Endothelial cell (in vitro differentiated cells): ENCODE results near the gene NQO1. TPM values are rescaled to one million over a fixed set of nuclear protein-coding genes. Genes with fewer than 3 reads are reported as not detected.

Experiments
- DNase-seq: peaks from one replicate; pipeline ENCODE4 v3.0.0; 2021; ENCODE audit warnings: low spot score
- H3K27ac Mint-ChIP-seq: one replicate; pipeline ENCODE4 v1.8.0; 2021; ENCODE audit warnings: mixed read lengths, inconsistent platforms; ENCODE audit not compliant: unreplicated experiment
- H3K27me3 Mint-ChIP-seq: one replicate; pipeline ENCODE4 v1.8.0; 2021; ENCODE audit warnings: mild to moderate bottlenecking, moderate library complexity, mixed read lengths, inconsistent platforms; ENCODE audit not compliant: unreplicated experiment
- H3K36me3 Mint-ChIP-seq: one replicate; pipeline ENCODE4 v1.8.0; 2021; ENCODE audit warnings: mild to moderate bottlenecking, low read depth, mixed read lengths, inconsistent platforms; ENCODE audit not compliant: unreplicated experiment
- H3K4me1 Mint-ChIP-seq: one replicate; pipeline ENCODE4 v1.8.0; 2021; ENCODE audit warnings: mild to moderate bottlenecking, mixed read lengths, inconsistent platforms; ENCODE audit not compliant: unreplicated experiment
- H3K4me3 Mint-ChIP-seq: one replicate; pipeline ENCODE4 v1.8.0; 2021; ENCODE audit warnings: mild to moderate bottlenecking, mixed read lengths, inconsistent platforms; ENCODE audit not compliant: unreplicated experiment
- H3K9me3 Mint-ChIP-seq: one replicate; pipeline ENCODE4 v1.8.0; 2021; ENCODE audit warnings: mixed read lengths, inconsistent platforms; ENCODE audit not compliant: unreplicated experiment
- CTCF ChIP-seq: fragments of 200-600 bp; sonication (generic); IDR thresholded peaks from one replicate; pipeline ENCODE4 v1.5.0; 2021; ENCODE audit warnings: antibody characterized with exemption; ENCODE audit not compliant: unreplicated experiment
- total RNA-seq: library from RNA; stranded (reverse); fragmentation: NEBNext Ultra II Directional; extraction: Animal tissue kit (Norgen Biotek cat#: 25700); gene quantifications from one replicate; pipeline ENCODE4 v1.2.1, GENCODE V29; 2021; ENCODE audit not compliant: unreplicated experiment

The NQO1 gene
- total RNA-seq, 1 donor from 2014 or later = 29.1 TPM

- H3K27ac Mint-ChIP-seq = no peak overlapping the region
- DNase-seq = no peak
- H3K27me3 Mint-ChIP-seq = no peaks in the 10 kb centered on the region
- H3K4me1 Mint-ChIP-seq = peaks cover 4% of the 10 kb centered on the region
- TF ChIP-seq CTCF = no peak
- no peak overlapping the region for H3K4me3 Mint-ChIP-seq
- H3K36me3 Mint-ChIP-seq = peaks cover 41% of the 10 kb centered on the region
- no peaks in the 10 kb centered on the region for H3K9me3 Mint-ChIP-seq
Measured at GRCh38 chr16:69748694-69749345, 22.5 kb upstream of the NQO1 start.

GRCh38 chr16:69747115-69747514, 20.8 kb upstream of the NQO1 start:
- DNase-seq = no peak
- no peak overlapping the region for H3K4me3 Mint-ChIP-seq
- H3K9me3 Mint-ChIP-seq = no peaks in the 10 kb centered on the region
- H3K27ac Mint-ChIP-seq = no peak overlapping the region
- H3K27me3 Mint-ChIP-seq = no peaks in the 10 kb centered on the region
- TF ChIP-seq CTCF = no peak
- no peaks in the 10 kb centered on the region for H3K4me1 Mint-ChIP-seq
- peaks cover 57% of the 10 kb centered on the region for H3K36me3 Mint-ChIP-seq

DNA sequence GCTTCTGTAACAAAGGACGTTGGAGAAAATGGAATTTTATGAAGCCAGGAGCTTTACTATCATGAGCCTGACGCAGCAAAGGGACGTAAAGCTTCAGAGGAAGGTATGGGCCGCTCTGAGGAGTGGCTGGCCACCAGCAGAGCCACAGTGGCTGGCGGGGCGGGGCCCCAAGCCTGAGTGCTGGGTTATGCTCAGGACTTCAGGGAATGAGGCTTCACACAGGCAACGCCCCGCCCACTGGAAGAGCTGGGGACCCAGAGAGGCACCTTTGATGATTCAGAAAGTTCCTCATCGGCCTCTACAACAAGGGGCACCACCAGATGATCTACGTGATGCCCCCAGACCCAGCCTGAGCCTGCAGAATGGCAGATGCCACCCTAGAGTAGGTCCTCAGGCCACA, 19.6 kb upstream of the NQO1 start:
- no peak for TF ChIP-seq CTCF
- Mint-ChIP-seq H3K36me3 (peaks cover 57% of the 10 kb centered on the region), H3K4me1 (no peaks in the 10 kb centered on the region), H3K9me3 (no peaks in the 10 kb centered on the region), H3K4me3 (no peak overlapping the region), H3K27me3 (no peaks in the 10 kb centered on the region), H3K27ac (no peak overlapping the region)
- DNase-seq = no peak

DNA sequence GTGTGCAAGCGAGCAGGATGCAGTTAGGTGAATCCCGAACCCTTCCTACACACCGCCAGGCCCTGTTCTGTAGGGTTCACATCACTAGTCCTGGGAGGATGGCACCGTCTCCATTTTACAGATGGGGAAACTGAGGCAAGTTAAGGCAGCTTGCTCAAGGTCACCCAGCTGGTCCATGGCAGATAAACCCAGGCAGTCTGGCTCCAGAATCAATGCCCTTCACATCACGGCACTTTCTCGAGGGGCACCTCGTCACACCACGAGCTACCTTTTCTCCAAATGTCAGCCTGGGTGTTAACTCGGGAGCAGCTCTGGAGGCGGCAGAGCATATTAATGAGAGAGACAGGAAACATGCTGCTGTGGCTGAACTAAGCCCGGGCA, 18.9 kb upstream of the NQO1 start:
- H3K4me3 Mint-ChIP-seq = no peak overlapping the region
- H3K27ac Mint-ChIP-seq = peak overlapping the region; percentile 9
- H3K36me3 Mint-ChIP-seq = peaks cover 56% of the 10 kb centered on the region
- no peaks in the 10 kb centered on the region for H3K9me3 Mint-ChIP-seq
- DNase-seq = no peak
- no peaks in the 10 kb centered on the region for H3K27me3 Mint-ChIP-seq
- H3K4me1 Mint-ChIP-seq = no peaks in the 10 kb centered on the region
- TF ChIP-seq CTCF = no peak

GRCh38 chr16:69744363-69745231, 18.2 kb upstream of the NQO1 start:
- peak overlapping the region; percentile 17 for H3K4me3 Mint-ChIP-seq

More at GRCh38 chr16:69744363-69745231, 18.2 kb upstream of the NQO1 start:
- Mint-ChIP-seq H3K36me3 (peaks cover 57% of the 10 kb centered on the region), H3K9me3 (no peaks in the 10 kb centered on the region), H3K4me1 (no peaks in the 10 kb centered on the region), H3K27ac (peak overlapping the region; percentile 9), H3K27me3 (no peaks in the 10 kb centered on the region)
- TF ChIP-seq CTCF = no peak
- no peak for DNase-seq
